ENCODE data around the gene SACM1L.

SACM1L gene

DNA sequence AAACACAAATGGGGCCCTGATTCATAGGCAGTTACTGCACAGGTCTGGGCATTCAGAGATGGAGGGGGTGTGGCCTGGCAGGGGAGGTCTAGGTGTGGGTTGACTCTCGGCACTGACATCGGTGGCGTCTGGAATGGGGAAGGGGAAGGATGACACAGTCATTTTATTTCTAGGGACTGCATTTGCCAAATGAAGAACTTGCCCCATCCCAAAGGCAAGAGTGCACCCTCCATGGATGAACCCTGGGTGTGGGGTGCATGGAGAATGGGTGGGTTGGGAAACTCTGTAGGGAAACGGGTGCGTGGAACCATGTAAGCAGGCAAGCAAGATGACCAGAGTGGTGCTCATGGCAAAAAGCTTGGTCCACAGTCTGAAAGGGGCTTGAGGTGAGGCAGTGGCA lies 82.6 kb downstream of the SACM1L start:
- DNase-seq (ENCODE audit: low spot score) = no peak

DNA sequence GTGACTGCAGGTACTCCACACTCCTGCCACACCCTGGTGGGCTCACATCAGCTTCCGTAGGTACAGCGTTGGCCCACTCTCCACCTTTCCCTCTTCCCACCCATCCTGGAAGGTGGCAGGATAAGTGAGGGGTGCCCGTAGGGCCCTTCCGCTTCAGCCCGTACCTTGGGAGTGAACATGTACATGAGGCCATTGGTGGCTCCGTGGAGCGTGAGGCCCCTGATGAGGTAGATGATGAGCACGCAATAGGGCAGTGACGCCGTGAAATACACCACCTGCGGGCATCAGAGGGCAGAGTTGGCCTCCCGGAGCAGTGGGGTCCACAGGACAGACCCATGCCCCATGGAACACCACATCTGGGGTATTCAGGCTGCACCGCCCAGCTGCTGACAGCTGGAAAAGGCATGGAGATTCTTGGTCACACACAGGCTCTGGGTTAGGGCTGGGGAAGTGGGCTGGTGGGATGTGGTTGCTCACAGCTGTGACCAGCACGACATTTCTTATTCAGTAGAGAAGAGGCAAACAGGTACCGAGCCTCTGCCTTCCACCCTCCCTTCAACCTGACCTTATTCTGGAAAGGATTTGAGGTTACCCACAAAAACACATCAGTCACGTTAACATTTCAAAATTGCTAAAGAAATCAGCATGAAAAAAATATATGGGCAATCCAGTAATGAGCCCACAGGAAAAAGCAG lies 83.3 kb downstream of the SACM1L start:
- DNase-seq (ENCODE audit: low spot score) = no peak

DNA sequence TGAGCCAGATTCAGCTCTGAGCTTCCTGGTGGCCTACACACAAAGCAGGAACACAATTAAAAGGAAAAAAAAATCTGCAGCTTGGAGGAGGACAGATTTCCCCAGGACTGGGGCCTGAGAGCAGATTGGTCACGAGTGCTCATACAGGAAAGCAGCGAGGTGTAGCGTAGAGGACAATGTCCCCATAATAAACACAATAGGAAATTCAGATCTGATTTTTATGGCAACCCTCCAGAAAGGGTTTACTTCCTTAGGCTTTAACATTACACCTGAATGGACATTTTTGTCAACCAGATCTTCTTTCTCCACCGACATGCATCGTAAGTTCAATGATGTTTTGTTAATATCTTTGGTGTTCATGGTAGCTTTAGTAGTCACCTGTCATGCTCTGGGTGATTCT lies 83.9 kb downstream of the SACM1L start:
- no peak for DNase-seq (ENCODE audit: low spot score)

DNA sequence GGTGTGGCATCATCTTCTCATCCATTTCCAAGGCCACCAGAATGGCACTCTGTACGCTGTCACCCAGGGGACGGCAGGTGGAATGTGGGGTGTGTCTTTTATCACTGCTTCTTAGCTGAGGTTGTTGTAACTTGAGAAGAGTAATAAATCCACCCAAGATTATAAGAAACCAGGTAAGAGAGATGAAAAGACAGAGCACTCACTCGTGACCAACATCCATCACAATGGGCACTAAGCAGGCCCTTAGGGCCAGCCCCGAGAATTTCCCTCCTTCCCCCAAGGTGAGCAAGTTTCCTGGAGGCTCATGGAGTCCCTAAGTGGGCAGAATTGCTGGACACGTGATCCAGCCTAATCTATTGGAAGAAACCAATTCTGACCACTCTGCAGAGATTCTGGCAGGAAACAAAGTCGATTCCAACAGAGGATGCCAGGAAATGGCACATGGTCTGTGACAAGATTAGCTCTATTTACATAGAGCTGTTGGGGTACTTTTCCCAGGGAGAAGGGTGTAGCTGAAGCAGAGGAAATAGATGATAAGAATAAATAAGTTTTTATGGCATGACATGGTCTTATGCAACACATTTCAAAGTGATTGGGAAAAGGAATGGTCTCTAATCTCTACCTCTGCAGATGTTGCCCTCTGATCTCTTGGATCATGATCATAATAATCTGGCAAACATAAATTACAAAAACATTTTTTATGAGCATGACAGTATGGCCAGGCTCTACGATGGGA lies 84.7 kb downstream of the SACM1L start:
- no peak for DNase-seq (ENCODE audit: low spot score)

DNA sequence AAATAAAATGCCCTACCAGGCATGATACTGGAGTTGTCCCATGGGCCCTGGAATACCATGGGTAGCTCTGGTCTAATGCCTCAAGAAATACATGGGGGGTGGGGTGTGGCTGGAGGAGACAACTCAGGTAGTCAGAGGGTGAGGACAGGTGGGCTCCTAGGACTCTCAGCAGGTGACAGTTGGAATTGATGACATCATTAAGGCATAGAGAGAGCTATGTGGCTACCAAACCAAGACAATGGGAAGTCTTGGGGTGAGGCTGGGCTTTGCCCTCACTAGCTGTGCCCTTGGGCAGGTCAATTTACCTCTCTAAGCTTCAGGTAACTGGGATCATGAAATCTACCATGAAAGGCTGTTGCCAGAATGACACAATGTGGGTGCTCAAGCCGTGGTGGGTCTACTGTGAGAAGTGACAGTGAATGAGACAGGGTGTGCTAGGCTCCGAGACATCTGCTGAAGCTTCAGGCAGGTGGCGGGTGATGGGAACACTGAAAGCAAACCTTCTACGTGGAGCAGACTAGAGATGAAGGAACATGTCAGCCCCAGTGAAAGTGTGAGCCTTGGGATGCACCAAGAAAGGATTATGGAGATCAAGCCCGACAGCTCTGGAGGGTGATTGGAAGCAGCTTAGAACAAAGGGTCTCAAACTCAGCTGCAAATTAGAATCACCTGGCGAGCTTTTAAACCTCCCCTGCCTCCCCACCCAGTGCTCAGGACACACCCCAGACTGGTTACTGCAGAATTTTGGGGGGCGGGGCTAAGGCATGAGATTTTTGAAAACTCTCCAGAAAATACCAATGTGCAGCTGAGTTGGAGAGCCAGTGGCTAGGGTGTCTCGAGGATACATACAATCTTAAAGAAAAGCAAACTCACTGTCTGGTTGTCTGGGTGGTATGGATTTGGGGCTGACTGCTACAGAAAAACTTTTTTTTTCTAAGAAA lies 85.7 kb downstream of the SACM1L start:
- no peak for DNase-seq (ENCODE audit: low spot score)

DNA sequence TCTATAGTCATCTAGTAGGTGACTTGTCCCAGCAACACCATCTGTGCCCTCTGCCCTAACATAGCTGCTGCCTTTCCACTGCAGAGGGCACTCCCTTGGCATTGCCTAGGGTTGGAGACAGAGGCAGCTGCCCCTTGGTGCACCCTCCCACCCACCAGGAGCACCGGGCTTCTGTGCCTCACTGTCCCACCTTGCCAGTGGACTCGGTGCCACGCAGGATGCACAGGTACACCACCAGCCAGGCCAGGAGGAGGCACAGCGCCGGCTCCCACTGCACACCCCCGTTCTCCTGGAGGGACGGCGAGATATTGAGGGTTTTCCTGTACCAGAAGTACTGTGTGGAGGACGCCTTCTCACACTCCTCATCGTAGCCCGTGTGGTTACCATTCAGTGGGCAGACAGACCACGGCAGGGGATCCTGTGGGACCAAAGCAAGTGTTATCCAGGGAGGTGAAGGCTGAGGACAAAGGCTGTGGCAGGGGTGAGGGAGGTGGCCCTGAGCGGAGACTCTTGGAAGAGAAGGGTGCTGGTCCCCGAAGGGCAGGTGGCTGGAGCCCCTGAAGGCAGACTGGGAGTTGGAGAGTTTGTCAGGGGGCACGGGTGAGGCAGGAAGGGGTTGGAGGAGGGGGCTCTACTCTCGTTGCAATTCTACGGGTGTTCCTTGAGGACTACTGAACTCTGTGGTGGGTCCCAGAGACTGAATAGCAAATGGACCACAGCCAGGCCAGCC lies 86.5 kb downstream of the SACM1L start:
- DNase-seq (ENCODE audit: low spot score) = no peak

DNA sequence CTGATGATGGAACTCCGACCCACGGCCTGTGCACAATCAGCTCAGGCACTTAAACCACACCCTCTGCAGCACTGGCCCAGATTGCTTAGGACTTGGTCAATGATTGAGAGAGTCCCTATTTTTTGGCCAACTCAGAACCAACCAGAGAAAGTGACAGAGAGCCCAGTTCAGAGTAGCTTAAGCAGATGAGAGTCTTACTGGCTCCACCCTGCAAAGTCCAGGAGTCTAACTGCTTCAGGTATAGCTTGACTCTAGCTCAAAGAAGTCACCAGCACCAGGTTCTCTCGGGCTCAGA lies 87.1 kb downstream of the SACM1L start:
- no peak for DNase-seq (ENCODE audit: low spot score)

DNA sequence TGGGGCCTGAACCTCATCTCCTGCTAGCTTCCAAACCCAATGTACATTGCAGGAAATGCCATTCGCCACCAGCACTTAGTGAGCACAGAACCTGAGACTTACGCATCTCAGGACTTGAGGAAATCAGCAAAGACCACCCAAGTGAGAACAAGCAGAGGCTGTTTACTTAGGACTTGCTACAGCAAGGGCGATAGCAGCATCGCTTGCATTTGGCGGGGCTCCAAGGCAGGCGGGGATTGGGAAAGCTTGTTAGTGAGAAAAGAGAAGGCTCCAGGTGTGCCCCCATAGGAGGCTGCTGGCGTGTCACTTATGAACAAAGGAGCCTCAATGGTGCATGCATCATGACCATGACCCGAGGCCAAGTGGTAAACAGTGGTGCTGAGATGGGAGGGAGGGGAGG lies 87.4 kb downstream of the SACM1L start:
- no peak for DNase-seq (ENCODE audit: low spot score)

DNA sequence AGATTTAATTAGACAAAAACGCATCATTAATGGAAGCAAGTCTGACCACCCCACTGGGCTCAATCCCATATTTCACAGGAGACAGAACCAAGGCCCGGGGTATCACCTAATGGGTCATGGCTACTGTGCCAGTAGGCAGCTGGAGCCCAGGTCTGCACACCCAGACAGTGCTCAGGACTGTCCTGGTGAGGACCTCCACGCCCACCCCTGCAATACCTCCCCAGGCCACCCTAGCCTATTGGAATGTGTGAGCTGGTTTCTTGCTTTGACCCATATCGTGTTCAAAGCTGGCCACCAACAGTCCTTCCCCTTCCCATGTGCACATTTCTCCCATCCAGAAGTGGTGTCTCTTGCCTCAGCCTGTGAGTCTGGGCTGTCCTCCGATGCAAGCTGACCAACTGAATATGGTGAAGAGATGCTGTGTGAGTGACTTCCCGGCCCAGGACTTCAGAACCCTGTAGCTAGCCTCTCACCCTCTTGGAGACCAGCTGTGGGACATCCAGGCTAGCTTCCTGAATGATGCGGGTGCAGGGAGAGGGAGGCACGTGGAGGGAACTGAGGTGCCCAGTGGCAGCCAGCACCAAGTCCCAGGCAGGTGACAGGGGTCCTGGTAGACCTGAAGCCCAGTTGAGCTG lies 88.0 kb downstream of the SACM1L start:
- DNase-seq (ENCODE audit: low spot score) = no peak

DNA sequence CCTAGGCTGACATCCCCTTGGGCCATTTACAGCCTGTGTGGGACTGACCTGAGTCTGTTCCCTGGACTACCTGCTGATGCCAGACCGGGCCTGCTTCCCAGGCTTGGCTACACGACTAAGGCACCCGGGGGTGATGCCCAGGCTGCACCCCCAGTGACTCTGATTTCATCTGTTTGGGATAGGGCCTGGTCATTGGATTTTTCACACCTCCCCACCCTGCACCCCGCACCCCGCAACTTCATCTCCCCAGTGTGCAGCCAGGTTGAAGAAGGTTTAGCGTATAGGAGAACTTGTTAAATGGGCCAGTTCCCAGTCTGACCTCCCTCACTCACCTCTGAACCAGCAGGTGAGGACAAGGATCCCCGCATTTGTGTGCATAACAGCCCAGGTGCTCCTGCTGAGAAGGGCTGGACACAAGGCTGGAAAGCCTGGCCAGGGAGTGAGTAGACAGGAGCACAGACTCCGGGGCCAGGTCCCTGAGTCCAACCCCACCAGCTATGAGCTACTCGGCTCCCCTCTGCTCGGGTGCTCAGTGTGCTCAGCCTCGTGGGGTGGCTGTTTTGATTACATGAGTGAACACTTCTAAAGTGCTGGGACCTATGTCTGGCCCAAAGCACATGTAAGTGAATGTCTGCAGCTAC lies 88.7 kb downstream of the SACM1L start:
- DNase-seq (ENCODE audit: low spot score) = no peak

DNA sequence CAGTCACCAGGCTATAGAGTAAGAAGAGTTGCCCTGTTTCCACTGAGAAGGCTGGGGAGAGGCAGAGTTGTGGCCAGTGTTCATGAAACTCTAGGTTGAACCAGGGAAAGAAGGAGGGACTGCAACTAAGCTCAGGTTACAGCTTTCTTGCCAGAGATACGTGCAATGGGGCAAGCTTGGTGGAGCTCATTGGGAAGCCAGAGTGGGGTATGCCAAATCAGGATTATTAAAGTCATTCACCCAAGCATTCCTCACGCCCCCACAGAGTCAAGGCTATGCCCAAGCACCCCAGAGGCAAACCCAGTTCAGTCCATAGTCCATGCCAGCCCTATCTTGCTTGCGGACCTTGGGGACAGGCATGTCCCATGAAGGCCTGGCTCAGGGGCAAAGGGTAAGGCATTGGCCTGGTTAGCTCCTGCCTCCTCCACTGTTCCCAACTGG lies 89.6 kb downstream of the SACM1L start:
- DNase-seq (ENCODE audit: low spot score) = no peak

DNA sequence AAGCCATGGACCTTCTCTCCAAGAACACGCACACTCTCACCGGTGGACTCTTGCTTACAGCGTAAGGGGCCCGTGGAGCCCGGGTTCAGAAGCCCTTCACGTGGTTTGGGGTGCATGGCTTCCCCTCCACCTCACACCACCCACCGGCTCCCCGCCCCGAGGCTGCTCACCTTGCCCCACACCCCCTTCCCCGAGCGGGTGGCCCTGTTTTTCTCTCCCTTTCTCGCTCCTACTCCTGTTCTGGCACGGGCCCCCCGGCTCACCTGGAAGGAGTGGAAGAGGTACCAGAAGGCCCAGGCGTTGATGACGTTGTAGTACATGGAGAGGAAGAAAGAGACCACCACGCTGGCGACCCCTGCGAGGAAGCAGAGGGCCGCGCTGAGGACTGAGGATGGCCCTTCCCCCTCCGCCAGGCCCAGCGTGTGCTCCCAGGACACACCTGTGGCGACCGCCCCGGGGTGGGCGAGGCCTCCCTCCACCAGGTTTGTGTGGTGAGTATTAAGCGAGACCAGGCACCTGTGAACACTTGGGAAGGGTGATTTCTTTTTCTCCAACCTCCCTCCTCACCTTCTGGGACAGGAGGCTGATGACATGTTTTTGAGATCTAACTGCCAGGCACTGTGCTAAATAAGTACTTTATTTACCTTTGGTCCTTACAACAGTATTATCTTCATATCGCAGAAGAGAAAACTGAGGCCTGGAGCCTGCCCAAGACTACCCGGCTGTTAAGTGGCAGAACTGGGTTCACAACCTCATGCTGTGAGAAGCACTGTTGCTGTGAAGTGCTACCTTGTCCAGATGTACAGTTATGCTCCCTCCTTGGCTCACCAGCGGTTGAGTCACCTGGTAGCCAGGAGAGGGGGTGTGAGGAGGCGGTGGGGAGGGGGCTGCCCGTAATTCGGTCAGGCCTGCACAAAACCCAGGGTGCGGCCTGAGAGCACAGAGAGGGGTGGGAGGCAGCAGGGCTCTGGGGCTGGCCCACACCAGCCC lies 90.8 kb downstream of the SACM1L start:
- DNase-seq (ENCODE audit: low spot score) = no peak

DNA sequence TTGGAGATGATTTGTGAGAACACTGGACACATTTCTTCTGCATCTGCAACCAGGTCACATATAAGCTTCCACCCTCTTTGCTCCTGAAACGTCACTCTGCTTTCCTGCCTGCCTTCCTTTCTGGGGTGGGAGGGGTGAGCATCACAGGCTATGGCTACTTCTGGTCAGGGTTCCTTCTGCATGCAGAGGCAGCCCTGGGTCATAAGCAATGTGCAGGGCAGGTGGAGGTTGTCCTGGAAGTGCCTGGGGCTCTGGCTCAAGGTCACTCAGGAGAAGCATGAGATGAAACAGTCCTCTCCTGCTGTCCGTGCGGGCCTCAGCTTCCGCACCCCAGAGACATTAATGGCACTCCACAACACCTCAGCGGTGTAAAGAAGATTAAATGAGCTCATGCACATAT lies 92.1 kb downstream of the SACM1L start:
- no peak for DNase-seq (ENCODE audit: low spot score)

DNA sequence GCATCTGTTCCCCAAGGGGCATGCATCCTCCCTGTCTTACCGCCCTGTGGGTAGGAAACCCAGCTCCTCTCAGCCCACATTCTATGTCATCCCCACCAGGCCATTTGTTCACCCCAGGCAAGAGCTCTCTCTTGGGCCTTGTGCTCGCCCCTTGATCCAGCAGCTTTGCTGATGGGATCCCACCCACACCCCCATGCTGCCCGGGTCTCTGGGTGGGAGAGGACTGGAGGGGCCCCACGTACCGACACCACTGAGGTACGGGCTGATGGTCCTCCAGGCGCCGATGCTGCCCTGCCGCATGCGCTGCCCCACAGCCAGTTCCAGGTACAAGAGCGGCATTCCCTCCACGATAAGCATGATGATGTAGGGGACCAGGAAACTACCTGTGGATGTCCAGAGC lies 92.6 kb downstream of the SACM1L start:
- no peak for DNase-seq (ENCODE audit: low spot score)

DNA sequence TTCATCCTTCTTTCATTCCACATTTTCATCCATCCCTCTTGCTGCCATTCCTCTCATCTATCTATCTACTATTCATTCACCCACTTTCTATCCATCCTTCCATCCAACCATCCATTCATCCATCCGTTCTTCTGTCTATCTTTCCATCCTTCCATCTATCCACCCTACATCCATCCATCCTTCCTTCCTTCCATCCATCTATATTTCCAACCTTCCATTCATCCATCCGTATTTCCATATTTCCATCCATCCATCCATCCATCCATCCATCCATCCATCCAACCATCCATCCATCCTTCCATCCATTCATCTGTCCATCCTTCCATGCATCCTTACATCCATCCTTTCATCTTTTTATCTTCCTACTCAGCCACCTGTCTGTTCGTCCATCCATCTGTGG lies 93.2 kb downstream of the SACM1L start:
- no peak for DNase-seq (ENCODE audit: low spot score)

DNA sequence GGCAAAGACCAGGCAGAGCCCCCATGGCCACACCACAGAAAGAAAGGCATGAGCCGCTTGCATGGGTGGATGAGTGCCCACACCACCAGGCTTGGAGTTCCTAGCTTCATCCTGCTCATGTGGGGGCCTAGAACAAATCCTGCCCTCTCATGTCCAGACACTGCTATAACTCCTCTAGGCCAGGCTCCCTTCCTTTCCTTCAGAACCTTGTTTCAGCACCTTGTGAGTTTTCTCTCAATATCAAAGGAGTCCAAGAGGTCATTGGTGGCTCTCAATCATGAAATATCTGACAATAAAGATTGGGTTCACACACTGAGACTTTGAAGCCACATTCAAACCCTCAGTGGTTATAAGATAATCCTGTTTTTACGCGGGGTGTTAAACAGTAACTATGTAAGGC lies 94.5 kb downstream of the SACM1L start:
- no peak for DNase-seq (ENCODE audit: low spot score)

DNA sequence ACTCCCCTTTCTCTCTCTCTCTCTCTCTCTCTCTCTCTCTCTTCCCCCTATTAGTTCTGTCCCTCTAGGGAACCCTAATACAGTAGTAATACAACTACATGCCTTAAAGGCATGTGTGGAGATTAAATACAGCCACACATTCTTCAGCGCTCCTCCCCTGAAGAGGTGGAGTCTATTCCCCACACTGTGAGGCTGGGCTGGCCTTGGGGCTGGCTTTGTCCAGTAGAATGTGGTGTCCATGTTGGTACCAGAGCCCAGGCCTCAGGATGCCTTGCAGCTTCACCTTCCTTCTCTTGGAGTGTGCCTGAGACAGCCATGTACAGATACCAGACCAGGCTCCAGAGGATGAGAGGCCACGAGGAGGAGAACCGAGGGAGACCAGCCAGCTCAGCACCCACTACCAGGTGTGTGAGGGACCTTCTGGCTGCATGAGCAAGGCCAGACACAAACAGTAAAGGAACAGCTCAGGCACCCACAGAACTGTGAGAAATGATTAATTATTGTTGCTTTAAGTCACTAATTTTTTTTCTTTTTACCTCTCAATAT lies 96.5 kb downstream of the SACM1L start:
- DNase-seq (ENCODE audit: low spot score) = no peak

DNA sequence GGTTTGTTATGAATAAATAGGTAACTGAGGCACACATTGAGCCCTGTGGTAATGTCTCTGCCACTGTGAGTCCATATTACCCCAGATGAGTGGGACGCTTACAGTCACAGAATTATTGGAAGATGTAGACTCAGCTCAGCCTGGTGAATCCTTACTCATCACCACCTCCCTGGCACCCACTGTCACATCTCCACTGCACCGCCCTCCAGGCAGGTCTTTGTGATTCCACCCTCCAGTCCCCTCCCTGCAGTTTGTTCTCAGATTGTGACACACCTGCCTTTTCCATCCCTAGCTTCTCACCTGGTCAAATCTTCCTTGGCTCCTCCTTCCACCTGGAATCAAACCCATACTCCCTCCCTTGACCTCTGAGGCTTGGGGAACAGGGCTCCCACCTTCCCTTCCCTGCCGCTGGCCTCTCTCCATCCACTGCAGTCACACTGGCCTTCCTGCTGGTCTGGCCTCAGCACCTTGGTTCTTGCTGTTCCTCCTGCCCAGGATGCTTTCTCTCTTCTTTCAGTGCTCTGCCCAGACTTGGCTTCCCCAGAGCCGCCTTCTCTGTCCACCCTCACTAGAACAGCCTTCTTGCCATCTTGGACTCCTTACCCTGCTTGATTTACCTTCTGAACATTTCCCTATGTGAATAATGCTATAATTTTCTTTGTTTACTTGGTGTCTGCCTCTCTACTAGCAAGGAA lies 97.8 kb downstream of the SACM1L start:
- no peak for DNase-seq (ENCODE audit: low spot score)

DNA sequence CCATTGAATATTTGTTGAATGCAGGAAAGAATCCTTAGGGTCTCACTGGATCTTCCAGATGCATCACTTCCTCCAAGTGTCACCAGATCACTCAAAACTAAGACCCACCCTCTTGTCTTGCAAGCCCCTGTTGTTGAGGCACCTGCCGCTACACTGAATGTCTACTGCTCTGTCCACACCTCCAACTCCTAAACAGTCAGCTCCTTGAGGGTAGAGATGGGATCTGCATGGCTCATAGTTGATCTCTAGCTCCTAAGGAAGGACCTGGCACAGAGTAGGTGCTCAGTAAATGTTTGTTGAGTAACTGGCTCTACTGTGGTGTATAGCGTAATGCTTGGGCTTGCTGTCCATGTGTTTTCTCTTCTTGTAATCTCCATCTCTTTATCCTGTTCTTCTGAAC lies 98.4 kb downstream of the SACM1L start:
- no peak for DNase-seq (ENCODE audit: low spot score)
